Transverse colon (tissue), 4 donors: ENCODE results near the gene RPS6KA4. TPM values are rescaled to one million over a fixed set of nuclear protein-coding genes. Genes with fewer than 3 reads are reported as not detected.

Source experiments
- DNase-seq: peaks from one replicate; pipeline ENCODE4 v3.0.0-alpha.2; 2019
- H3K27ac ChIP-seq, 4 donors: fragments of 200-600 bp; sonication (generic); 2 replicates each; pipeline ENCODE4 v1.5.1; 2016 to 2018; ENCODE audit warnings: inconsistent platforms in 4 of 4
- H3K27me3 ChIP-seq: fragments of 200-600 bp; sonication (generic); 2 replicates; pipeline ENCODE4 v1.5.1; 2017; ENCODE audit warnings: inconsistent platforms
- H3K36me3 ChIP-seq, 4 donors: fragments of 200-600 bp; sonication (generic); 2 replicates each; pipeline ENCODE4 v1.5.1; 2017 to 2019; ENCODE audit warnings: inconsistent platforms in 4 of 4
- H3K4me1 ChIP-seq, 4 donors: fragments of 200-600 bp; sonication (generic); 2 replicates each; pipeline ENCODE4 v1.5.1; 2017 to 2020; ENCODE audit warnings: inconsistent platforms in 4 of 4
- H3K4me3 ChIP-seq, 4 donors: fragments of 200-600 bp; sonication (generic); 1 replicate in 1 of 4; 2 replicates in 3 of 4; pipeline versions ENCODE4 v1.5.1 to v1.6.1; 2017 to 2019; ENCODE audit warnings: inconsistent platforms in 4 of 4
- H3K9me3 ChIP-seq, 2 donors: fragments of 200-600 bp; sonication (generic); 2 replicates each; pipeline ENCODE4 v1.5.1; 2017 to 2019; ENCODE audit warnings: inconsistent platforms in 2 of 2
- EP300 ChIP-seq: sonication (generic); formaldehyde crosslinking; IDR thresholded peaks from one replicate; pipeline ENCODE4 v1.6.1; 2017; ENCODE audit warnings: antibody characterized with exemption, low read depth
- POLR2A ChIP-seq: fragments of 450-650 bp; IDR thresholded peaks from one replicate; pipeline ENCODE4 v1.6.1; 2016; ENCODE audit warnings: antibody characterized with exemption, mild to moderate bottlenecking, moderate library complexity
- POLR2AphosphoS5 ChIP-seq, 3 donors: sonication (generic); formaldehyde crosslinking; IDR thresholded peaks; one replicate each; pipeline ENCODE4 v1.6.1; 2016; ENCODE audit warnings: antibody characterized with exemption in 3 of 3
- WGBS, 2 donors: methylation state at CpG; one replicate each; pipeline ENCODE4 v1.1.5; 2018; ENCODE audit warnings: low coverage in 1 of 2; 5-methylcytosine and 5-hydroxymethylcytosine counted together
- in situ Hi-C, 4 donors: fragments of 200-750 bp; cut with MboI; loops; one replicate each; pipeline versions ENCODE4 v1.15.0 to v1.15.1; 2017; ENCODE audit warnings: low sequenced_read_pairs in 3 of 4, low pct_ligation_motif_present in 1 of 4, low pct_unique_long_range_greater_than_20kb in 1 of 4
- intact Hi-C: fragments of 100-400 bp; cut with DNase I; formaldehyde crosslinking; loops from one replicate; pipeline ENCODE4 v1.15.1; 2023; ENCODE audit warnings: low total_unique reads
- total RNA-seq, 4 donors: library from RNA; depleted of rRNA; stranded (reverse); fragments of >200 nt; gene quantifications; one replicate each; pipeline ENCODE4 v1.1.0, GENCODE V29; 2016
- TF ChIP-seq, protein P1 (sequence below), 5 experiments: fragments of 200-600 bp in 3 of 5; fragments of 450-650 bp in 2 of 5; sonication (generic) in 3 of 5; IDR thresholded peaks; 1 replicate in 2 of 5; 2 replicates in 3 of 5; pipeline ENCODE4 v1.5.1; 2016 to 2017; ENCODE audit warnings: antibody characterized with exemption in 5 of 5, inconsistent platforms in 3 of 5, mild to moderate bottlenecking in 2 of 5, moderate library complexity in 1 of 5

RPS6KA4 gene
- total RNA-seq, 4 donors from 2014 or later: 14.5 to 86.0 (median 34.5) TPM

DNA sequence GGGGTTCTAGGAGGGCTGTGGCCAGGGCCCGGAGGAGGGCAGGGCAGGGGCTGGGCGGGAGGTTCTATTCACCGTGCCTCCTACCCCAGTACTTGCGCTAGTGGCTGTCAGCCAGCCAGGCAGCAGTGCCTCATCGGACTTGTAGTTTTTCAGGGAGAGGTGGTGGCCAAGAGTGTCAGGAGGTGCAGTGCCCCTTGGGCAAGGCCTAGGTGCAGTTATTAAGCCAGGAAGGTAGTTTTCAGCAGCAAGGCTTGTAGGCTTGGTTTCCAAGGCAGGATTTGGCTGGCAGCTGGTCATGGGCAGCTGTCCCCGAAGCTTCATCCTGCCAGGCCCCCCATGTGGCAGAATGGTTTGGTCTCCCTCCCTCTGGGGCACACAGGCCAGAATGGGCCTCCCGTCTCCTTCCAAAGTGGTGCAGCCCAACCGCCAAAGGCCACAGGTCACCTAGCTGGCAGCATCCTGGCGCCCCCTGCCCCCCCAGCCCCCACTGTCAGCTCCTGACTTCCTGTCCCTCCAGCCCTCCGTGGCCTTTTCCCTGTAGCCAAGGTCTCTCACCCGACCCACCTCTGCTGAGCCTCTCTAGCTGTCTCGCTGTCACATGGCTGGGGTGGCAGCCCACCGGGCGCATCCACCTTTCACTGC lies 10.5 kb upstream of the RPS6KA4 start:
- Histone ChIP-seq H3K27ac (no peak overlapping the region), H3K4me3 (no peak overlapping the region), H3K4me1 (peaks cover 0 to 2% (median 0%) of the 10 kb centered on the region in 4 donors), H3K27me3 (no peaks in the 10 kb centered on the region), H3K36me3 (no peaks in the 10 kb centered on the region), H3K9me3 (no peaks in the 10 kb centered on the region)
- WGBS, 2 donors: 81 to 93% methylated on average over 3 to 13 of the region's 14 CpGs
- TF ChIP-seq EP300 (no peak), POLR2AphosphoS5 (IDR thresholded peaks at IDR 0.05) (no peak), POLR2A (no peak)
- TF ChIP-seq, protein P1, sequence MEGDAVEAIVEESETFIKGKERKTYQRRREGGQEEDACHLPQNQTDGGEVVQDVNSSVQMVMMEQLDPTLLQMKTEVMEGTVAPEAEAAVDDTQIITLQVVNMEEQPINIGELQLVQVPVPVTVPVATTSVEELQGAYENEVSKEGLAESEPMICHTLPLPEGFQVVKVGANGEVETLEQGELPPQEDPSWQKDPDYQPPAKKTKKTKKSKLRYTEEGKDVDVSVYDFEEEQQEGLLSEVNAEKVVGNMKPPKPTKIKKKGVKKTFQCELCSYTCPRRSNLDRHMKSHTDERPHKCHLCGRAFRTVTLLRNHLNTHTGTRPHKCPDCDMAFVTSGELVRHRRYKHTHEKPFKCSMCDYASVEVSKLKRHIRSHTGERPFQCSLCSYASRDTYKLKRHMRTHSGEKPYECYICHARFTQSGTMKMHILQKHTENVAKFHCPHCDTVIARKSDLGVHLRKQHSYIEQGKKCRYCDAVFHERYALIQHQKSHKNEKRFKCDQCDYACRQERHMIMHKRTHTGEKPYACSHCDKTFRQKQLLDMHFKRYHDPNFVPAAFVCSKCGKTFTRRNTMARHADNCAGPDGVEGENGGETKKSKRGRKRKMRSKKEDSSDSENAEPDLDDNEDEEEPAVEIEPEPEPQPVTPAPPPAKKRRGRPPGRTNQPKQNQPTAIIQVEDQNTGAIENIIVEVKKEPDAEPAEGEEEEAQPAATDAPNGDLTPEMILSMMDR (IDR thresholded peaks at IDR 0.05): no peak
- intact Hi-C loops (no loop called here), in situ Hi-C loops (no loop called here)
- no peak for DNase-seq

DNA sequence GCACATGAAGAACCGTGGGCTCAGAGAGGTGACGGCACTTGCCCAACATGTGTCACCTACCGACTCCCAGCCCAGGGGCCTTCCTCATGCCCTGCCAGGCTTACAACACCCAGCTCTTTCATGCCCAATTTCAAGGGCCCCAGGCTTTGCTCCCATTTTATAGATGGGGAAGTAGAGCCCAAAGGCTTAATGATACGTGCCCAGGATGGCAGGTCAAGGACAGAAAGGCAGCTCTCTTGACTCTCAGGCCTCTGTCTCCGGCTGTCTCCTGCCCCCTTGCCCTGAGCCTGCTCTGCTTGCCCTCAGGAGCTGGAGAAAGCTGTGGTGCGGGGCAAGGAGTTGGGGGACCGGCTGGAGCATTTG lies 10.0 kb upstream of the RPS6KA4 start:
- DNase-seq: no peak
- Histone ChIP-seq H3K27me3 (no peaks in the 10 kb centered on the region), H3K36me3 (no peaks in the 10 kb centered on the region), H3K4me3 (no peak overlapping the region), H3K27ac (no peak overlapping the region), H3K4me1 (no peaks in the 10 kb centered on the region), H3K9me3 (no peaks in the 10 kb centered on the region)
- 81 to 94% methylated on average over 4 to 7 of the region's 7 CpGs for WGBS, 2 donors
- intact Hi-C loops: no loop called here
- in situ Hi-C loops: no loop called here
- TF ChIP-seq POLR2A: no peak
- TF ChIP-seq, protein P1 (IDR thresholded peaks at IDR 0.05): no peak
- no peak for TF ChIP-seq POLR2AphosphoS5 (IDR thresholded peaks at IDR 0.05)
- no peak for TF ChIP-seq EP300

DNA sequence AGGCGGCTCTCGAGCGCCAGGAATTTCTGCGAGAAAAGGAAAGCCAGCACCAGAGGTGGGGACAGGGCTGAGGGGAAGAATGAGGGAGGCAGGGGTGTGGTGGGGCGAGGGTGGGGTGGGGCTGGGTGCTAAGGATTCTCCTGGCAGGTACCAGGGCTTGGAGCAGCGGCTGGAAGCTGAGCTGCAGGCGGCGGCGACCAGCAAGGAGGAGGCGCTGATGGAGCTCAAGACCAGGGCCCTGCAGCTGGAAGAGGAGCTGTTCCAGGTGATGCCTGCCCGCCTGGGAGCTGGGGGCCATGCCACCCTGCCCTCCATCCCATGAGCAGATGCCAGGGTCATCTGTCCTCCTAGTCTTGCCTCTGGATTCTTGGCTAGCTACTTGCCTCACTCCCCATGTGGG lies 9.6 kb upstream of the RPS6KA4 start:
- no peak for TF ChIP-seq EP300
- no peak for TF ChIP-seq POLR2A
- no peak for TF ChIP-seq POLR2AphosphoS5 (IDR thresholded peaks at IDR 0.05)
- TF ChIP-seq, protein P1 (IDR thresholded peaks at IDR 0.05): no peak
- Histone ChIP-seq H3K9me3 (no peaks in the 10 kb centered on the region), H3K4me3 (no peak overlapping the region), H3K27ac (no peak overlapping the region), H3K4me1 (peaks cover 0 to 2% (median 0%) of the 10 kb centered on the region in 4 donors), H3K36me3 (no peaks in the 10 kb centered on the region), H3K27me3 (no peaks in the 10 kb centered on the region)
- DNase-seq: no peak
- in situ Hi-C loops (no loop called here), intact Hi-C loops (no loop called here)
- 93% methylated on average over 11 of the region's 11 CpGs; no CpG with 5 or more reads in 1 of the 2 donors for WGBS, 2 donors

DNA sequence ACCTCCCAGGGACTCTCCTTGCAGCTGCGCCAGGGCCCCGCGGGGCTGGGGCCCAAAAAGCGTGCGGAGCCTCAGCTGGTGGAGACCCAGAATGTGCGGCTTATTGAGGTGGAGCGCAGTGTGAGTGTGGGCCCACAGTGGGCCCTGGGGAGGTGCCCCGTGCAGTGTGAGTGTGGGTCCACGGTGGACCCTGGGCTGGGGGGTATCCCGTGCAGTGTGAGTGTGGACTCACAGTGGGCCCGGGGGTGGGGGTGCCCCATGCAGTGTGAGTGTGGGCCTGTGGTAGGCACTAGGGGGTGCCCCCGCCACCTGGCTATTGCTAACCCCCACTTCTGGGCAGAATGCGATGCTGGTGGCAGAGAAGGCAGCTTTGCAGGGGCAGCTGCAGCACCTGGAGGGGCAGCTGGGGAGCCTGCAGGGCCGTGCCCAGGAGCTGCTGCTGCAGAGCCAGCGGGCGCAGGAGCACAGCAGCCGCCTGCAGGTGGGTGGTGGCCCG lies 7.8 kb upstream of the RPS6KA4 start:
- no peaks in the 10 kb centered on the region for H3K27me3 ChIP-seq
- no peaks in the 10 kb centered on the region for H3K9me3 ChIP-seq
- H3K4me1 ChIP-seq: peaks cover 3 to 12% (median 8%) of the 10 kb centered on the region in 4 donors
- in situ Hi-C loops (no loop called here), intact Hi-C loops (no loop called here)
- no peak overlapping the region for H3K4me3 ChIP-seq
- no peak for DNase-seq
- TF ChIP-seq, protein P1 (IDR thresholded peaks at IDR 0.05): no peak
- TF ChIP-seq EP300: no peak
- H3K27ac ChIP-seq: no peak overlapping the region
- 89% methylated on average over 17 of the region's 18 CpGs; no CpG with 5 or more reads in 1 of the 2 donors for WGBS, 2 donors
- no peaks in the 10 kb centered on the region for H3K36me3 ChIP-seq
